Neural crest cell (in vitro differentiated cells): ENCODE measurements around the gene CYP2J2. TPM values are rescaled to one million over a fixed set of nuclear protein-coding genes. Genes with fewer than 3 reads are reported as not detected.

Source experiments
- DNase-seq: peaks from one replicate; pipeline ENCODE4 v3.0.0; 2021; ENCODE audit warnings: low read depth, mixed read lengths, low spot score
- H3K27ac Mint-ChIP-seq: one replicate; pipeline ENCODE4 v1.8.0; 2021; ENCODE audit warnings: mild to moderate bottlenecking, mixed read lengths; ENCODE audit not compliant: unreplicated experiment
- H3K27me3 Mint-ChIP-seq: 2 replicates; pipeline ENCODE4 v1.8.0; 2021; ENCODE audit warnings: low read depth, mild to moderate bottlenecking, mixed read lengths
- H3K36me3 Mint-ChIP-seq: 2 replicates; pipeline ENCODE4 v1.8.0; 2021; ENCODE audit warnings: low read depth, mild to moderate bottlenecking, mixed read lengths
- H3K4me1 Mint-ChIP-seq: 2 replicates; pipeline ENCODE4 v1.8.0; 2021; ENCODE audit warnings: mixed read lengths
- H3K4me3 Mint-ChIP-seq: one replicate; pipeline ENCODE4 v1.8.0; 2021; ENCODE audit warnings: mild to moderate bottlenecking, mixed read lengths
- H3K9me3 Mint-ChIP-seq: 2 replicates; pipeline ENCODE4 v1.8.0; 2021; ENCODE audit warnings: mixed read lengths
- CTCF ChIP-seq: fragments of 200-600 bp; sonication (generic); conservative IDR thresholded peaks from 2 replicates; pipeline ENCODE4 v1.5.0; 2021; ENCODE audit warnings: antibody characterized with exemption, mild to moderate bottlenecking
- total RNA-seq: library from RNA; stranded (reverse); gene quantifications from 2 replicates; pipeline ENCODE4 v1.2.1, GENCODE V29; 2021

The CYP2J2 gene
- total RNA-seq, 1 donor from 2014 or later, result 1.6 TPM

DNA sequence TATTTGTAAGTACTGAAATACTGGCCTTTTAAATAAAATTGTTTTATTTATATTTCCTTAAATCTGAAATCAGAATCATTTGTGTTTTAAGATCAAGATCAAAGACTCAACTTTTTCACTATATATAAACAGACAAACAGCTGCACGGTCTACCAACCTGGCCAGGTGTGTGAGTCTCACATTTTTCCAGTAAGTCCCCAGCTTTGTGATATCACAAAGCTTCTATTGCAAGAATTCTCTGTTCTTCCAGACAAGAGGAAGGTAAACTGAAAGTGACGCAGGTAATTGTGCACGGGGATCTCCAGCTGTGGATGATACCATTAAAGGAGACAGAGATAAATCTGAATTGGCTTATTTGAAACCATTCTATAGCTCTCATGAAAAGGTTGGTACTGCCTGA is 41.2 kb upstream of the CYP2J2 start:
- H3K27me3 Mint-ChIP-seq, result peaks cover 2% of the 10 kb centered on the region
- no peaks in the 10 kb centered on the region for H3K9me3 Mint-ChIP-seq
- H3K36me3 Mint-ChIP-seq, result no peaks in the 10 kb centered on the region
- H3K27ac Mint-ChIP-seq, result no peak overlapping the region
- no peak for DNase-seq
- TF ChIP-seq CTCF, result no peak
- no peak overlapping the region for H3K4me3 Mint-ChIP-seq
- H3K4me1 Mint-ChIP-seq, result peaks cover 5% of the 10 kb centered on the region

DNA sequence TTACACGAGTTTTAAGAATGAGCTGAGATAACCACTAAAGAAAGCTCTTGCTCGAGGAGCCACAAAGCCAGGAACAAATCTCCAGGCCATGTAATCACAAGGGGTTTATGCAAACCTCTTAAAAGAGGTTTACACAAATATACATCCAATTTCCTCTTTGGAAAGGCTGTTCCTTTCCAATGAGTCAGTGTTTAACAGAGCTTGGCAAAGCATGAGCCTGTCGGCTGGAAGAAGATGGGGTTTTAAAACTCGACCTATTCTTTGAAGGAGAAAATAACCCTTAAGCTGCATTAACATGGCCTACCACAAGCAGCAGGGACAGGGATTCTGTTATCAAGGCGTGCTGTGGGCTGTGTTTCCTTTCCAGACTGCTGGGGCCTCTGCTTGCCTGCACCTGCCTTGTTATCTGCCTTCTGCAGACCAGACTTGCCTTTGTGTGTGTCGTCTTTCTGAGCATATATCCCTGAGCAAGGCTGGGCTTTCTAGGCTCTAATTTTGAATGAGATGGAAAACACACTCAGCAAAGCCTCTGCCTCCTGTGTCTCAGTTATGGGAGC is 40.6 kb upstream of the CYP2J2 start:
- Mint-ChIP-seq H3K4me3 (no peak overlapping the region), H3K27ac (no peak overlapping the region), H3K36me3 (no peaks in the 10 kb centered on the region), H3K9me3 (no peaks in the 10 kb centered on the region), H3K27me3 (peaks cover 2% of the 10 kb centered on the region), H3K4me1 (peaks cover 5% of the 10 kb centered on the region)
- no peak for TF ChIP-seq CTCF
- no peak for DNase-seq

- no peaks in the 10 kb centered on the region for H3K4me1 Mint-ChIP-seq
- H3K27me3 Mint-ChIP-seq, result no peaks in the 10 kb centered on the region
- DNase-seq, result no peak
- H3K27ac Mint-ChIP-seq, result no peak overlapping the region
- no peaks in the 10 kb centered on the region for H3K36me3 Mint-ChIP-seq
- no peak overlapping the region for H3K4me3 Mint-ChIP-seq
- H3K9me3 Mint-ChIP-seq, result no peaks in the 10 kb centered on the region
- no peak for TF ChIP-seq CTCF
These were observed 25.5 kb upstream of the CYP2J2 start for GRCh38 chr1:59952065-59952464.

DNA sequence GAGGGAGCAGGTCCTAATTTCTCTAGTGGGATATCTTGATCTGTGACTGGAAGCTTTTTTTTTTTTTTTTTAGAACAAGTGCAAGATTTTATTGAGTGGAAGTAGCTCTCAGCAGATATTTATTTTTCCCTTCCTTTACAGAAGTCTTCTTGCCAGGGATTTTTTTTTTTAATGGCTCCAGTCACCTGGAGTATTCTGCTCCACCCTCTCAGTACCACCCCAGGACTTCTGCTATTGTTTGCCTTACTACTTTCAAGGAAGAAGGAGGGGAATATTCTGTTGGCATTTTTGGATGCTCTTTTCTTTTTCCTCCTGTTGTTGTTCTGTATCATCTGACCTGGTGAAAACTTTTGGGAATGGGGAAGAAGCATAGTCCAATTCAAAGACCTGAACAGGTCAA is 23.1 kb upstream of the CYP2J2 start:
- DNase-seq, result no peak
- H3K36me3 Mint-ChIP-seq, result no peaks in the 10 kb centered on the region
- H3K4me3 Mint-ChIP-seq, result no peak overlapping the region
- H3K9me3 Mint-ChIP-seq, result no peaks in the 10 kb centered on the region
- no peak overlapping the region for H3K27ac Mint-ChIP-seq
- H3K27me3 Mint-ChIP-seq, result no peaks in the 10 kb centered on the region
- TF ChIP-seq CTCF, result no peak
- H3K4me1 Mint-ChIP-seq, result no peaks in the 10 kb centered on the region

DNA sequence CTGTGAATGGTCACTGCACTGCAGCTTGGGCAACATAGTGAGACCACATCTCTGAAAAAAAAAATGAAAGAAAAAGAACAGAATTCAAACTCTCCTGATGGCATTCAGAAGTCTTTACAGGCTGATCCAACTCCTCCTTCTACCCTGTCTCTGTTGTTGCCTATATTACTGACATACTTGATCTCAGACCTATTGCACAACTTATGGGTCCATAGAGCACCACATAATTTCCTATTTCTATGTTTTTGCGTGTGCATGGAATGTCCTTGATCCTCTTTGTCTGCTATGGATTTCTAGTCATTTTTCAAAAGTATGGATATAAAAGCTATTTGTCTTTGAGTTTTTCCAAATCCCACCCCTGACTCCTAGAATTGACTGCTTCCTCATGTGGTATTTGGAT is 22.4 kb upstream of the CYP2J2 start:
- DNase-seq, result no peak
- Mint-ChIP-seq H3K36me3 (no peaks in the 10 kb centered on the region), H3K27me3 (no peaks in the 10 kb centered on the region), H3K9me3 (no peaks in the 10 kb centered on the region), H3K27ac (no peak overlapping the region), H3K4me1 (no peaks in the 10 kb centered on the region), H3K4me3 (no peak overlapping the region)
- TF ChIP-seq CTCF, result no peak
